Kidney (tissue), 14 donors: ENCODE measurements around the gene GATB. TPM values are rescaled to one million over a fixed set of nuclear protein-coding genes. Genes with fewer than 3 reads are reported as not detected.

Experiments
- DNase-seq, 5 donors: peaks; one replicate each; pipeline ENCODE4 v3.0.0-alpha.2; 2013 to 2020
- FAIRE-seq: peaks from 2 replicates; lab custom pipeline; 2012; peaks lifted over from hg19 to GRCh38; lab: Jason Lieb, UNC
- H3K27ac ChIP-seq, 2 donors: one replicate each; pipeline ENCODE4 v1.7.0; 2013; ENCODE audit warnings: low read depth in 2 of 2, low read length in 2 of 2, inconsistent platforms in 1 of 2
- H3K27me3 ChIP-seq: one replicate; pipeline ENCODE4 v1.7.1; 2013; ENCODE audit warnings: low read length, inconsistent platforms; ENCODE audit not compliant: control insufficient read depth, insufficient read depth
- H3K36me3 ChIP-seq, 3 donors: one replicate each; pipeline versions ENCODE4 v1.7.0 to v1.7.1; 2013; ENCODE audit warnings: low read length in 3 of 3, control low read depth in 1 of 3, inconsistent platforms in 1 of 3; ENCODE audit not compliant: insufficient read depth in 3 of 3, control insufficient read depth in 2 of 3
- H3K4me1 ChIP-seq, 3 donors: one replicate each; pipeline versions ENCODE4 v1.7.0 to v1.7.1; 2013; ENCODE audit warnings: low read length in 3 of 3, inconsistent platforms in 1 of 3, low read depth in 1 of 3; ENCODE audit not compliant: control insufficient read depth in 2 of 3, insufficient read depth in 2 of 3
- H3K4me3 ChIP-seq, 3 donors: one replicate each; pipeline versions ENCODE4 v1.7.0 to v1.8.1; 2013; ENCODE audit warnings: low read length in 3 of 3, control low read depth in 1 of 3, inconsistent platforms in 1 of 3
- H3K9ac ChIP-seq, 3 donors: one replicate each; pipeline versions ENCODE4 v1.7.0 to v1.7.1; 2013; ENCODE audit warnings: low read length in 3 of 3, control low read depth in 1 of 3, inconsistent platforms in 1 of 3
- H3K9me3 ChIP-seq, 3 donors: one replicate each; pipeline versions ENCODE4 v1.7.0 to v1.7.1; 2013; ENCODE audit warnings: low read length in 3 of 3, control low read depth in 1 of 3, inconsistent platforms in 1 of 3; ENCODE audit not compliant: control insufficient read depth in 2 of 3, insufficient read depth in 1 of 3
- CTCF ChIP-seq: IDR thresholded peaks from 3 replicates; pipeline ENCODE4 v1.5.1; 2012; ENCODE audit warnings: mild to moderate bottlenecking, moderate library complexity, borderline replicate concordance; ENCODE audit not compliant: insufficient read depth; ENCODE audit errors: extremely low read depth
- intact Hi-C: fragments of 100-400 bp; cut with DNase I; formaldehyde crosslinking; loops from one replicate; pipeline ENCODE4 v1.11.1; 2022
- polyA plus RNA-seq: library from polyadenylated mRNA; stranded (reverse); fragments of 350-450 nt; fragmentation: Illumina TruSeq; extraction: RNeasy Lipid Tissue Mini Kit (QIAGEN cat#74804); gene quantifications from one replicate; pipeline ENCODE4 v1.2.3, GENCODE V29; 2014; ENCODE audit warnings: low read depth, low replicate concordance; ENCODE audit not compliant: insufficient read depth
- total RNA-seq: library from RNA; stranded (reverse); fragmentation: NEBNext Ultra II Directional; extraction: Animal tissue kit (Norgen Biotek cat#: 25700); gene quantifications from one replicate; pipeline ENCODE4 v1.2.1, GENCODE V29; 2021
- donor health status: control.
- donor health status: control.
- donor health status: control.
- donor health status: control.
- donor health status: control.
- donor health status: DM: yes; HTN: yes; CAD: no.
- donor health status: Normal renal cell carcinoma (clear cell type).

The GATB gene
- total and polyA plus RNA-seq, 2 donors from 2014 or later, result 17.0 to 50.9 TPM

- H3K4me3 ChIP-seq, result no peak overlapping the region
- FAIRE-seq (no peak), DNase-seq (no peak)
- intact Hi-C loops, result no loop called here
- H3K4me1 ChIP-seq, result no peaks in the 10 kb centered on the region
- no peak for TF ChIP-seq CTCF
- no peaks in the 10 kb centered on the region for H3K27me3 ChIP-seq
- H3K9me3 ChIP-seq, result peaks cover 0 to 7% (median 0%) of the 10 kb centered on the region in 3 donors
- no peaks in the 10 kb centered on the region for H3K36me3 ChIP-seq
- no peak overlapping the region for H3K27ac ChIP-seq
- H3K9ac ChIP-seq, result no peak overlapping the region
These were observed 9.3 kb upstream of the GATB start for GRCh38 chr4:151770154-151770553.

- FAIRE-seq, result no peak
- Histone ChIP-seq H3K9ac (no peak overlapping the region), H3K27me3 (no peaks in the 10 kb centered on the region), H3K9me3 (peaks cover 0 to 3% (median 0%) of the 10 kb centered on the region in 3 donors), H3K36me3 (no peaks in the 10 kb centered on the region), H3K4me3 (no peak overlapping the region), H3K27ac (no peak overlapping the region), H3K4me1 (no peaks in the 10 kb centered on the region)
- TF ChIP-seq CTCF, result no peak
- intact Hi-C loops, result no loop called here
- DNase-seq, result no peak
These were observed 8.0 kb upstream of the GATB start for GRCh38 chr4:151768835-151769234.

- no peak for TF ChIP-seq CTCF
- Histone ChIP-seq H3K27ac (no peak overlapping the region), H3K27me3 (no peaks in the 10 kb centered on the region), H3K4me3 (no peak overlapping the region), H3K9ac (no peak overlapping the region), H3K4me1 (no peaks in the 10 kb centered on the region), H3K36me3 (no peaks in the 10 kb centered on the region), H3K9me3 (no peaks in the 10 kb centered on the region)
- DNase-seq, result no peak
- intact Hi-C loops, result no loop called here
- no peak for FAIRE-seq
These were observed 5.9 kb upstream of the GATB start for GRCh38 chr4:151766691-151767090.

GRCh38 chr4:151760002-151760401 lies 805 bp downstream of the GATB start:
- H3K9me3 ChIP-seq, result no peaks in the 10 kb centered on the region
- peak overlapping the region in 2 of 3 donors; percentile 47 to 80 for H3K9ac ChIP-seq
- H3K36me3 ChIP-seq, result peaks cover 0 to 5% (median 0%) of the 10 kb centered on the region in 3 donors
- FAIRE-seq (no peak), DNase-seq (no peak)
- no peaks in the 10 kb centered on the region for H3K27me3 ChIP-seq
- intact Hi-C loops, result no loop called here
- no peak overlapping the region for H3K27ac ChIP-seq
- peak overlapping the region; percentile 87 to 97 (median 89) for H3K4me3 ChIP-seq
- H3K4me1 ChIP-seq, result peaks cover 0 to 7% (median 5%) of the 10 kb centered on the region in 3 donors
- no peak for TF ChIP-seq CTCF
